ENCODE data around the gene FAM162B.
"Not testable (repeated sequence)": the region's sequence is repeated elsewhere in the genome, so short reads cannot be mapped to it uniquely, and the experiment has no call there.

The FAM162B gene

DNA sequence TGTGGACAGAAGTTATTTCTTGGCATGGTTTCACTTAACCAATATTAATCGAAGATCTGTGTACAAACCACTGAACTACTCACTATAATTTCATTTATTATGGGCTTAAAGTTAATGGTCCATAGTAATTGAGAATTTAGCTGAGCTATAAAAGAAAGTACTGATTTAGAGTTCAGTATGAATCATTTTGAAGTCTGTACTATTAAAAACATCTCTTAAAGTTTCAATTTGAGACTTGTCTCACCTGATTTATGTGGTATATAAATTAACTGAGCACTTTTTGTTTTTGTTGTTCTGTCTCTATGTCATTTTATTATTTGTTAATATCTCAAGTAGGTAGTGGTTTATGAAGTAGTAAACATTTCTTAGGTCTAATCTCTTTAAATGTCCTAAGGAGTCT lies 59.6 kb downstream of the FAM162B start:
- TF ChIP-seq, protein P1, sequence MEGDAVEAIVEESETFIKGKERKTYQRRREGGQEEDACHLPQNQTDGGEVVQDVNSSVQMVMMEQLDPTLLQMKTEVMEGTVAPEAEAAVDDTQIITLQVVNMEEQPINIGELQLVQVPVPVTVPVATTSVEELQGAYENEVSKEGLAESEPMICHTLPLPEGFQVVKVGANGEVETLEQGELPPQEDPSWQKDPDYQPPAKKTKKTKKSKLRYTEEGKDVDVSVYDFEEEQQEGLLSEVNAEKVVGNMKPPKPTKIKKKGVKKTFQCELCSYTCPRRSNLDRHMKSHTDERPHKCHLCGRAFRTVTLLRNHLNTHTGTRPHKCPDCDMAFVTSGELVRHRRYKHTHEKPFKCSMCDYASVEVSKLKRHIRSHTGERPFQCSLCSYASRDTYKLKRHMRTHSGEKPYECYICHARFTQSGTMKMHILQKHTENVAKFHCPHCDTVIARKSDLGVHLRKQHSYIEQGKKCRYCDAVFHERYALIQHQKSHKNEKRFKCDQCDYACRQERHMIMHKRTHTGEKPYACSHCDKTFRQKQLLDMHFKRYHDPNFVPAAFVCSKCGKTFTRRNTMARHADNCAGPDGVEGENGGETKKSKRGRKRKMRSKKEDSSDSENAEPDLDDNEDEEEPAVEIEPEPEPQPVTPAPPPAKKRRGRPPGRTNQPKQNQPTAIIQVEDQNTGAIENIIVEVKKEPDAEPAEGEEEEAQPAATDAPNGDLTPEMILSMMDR (IDR thresholded peaks at IDR 0.05; ENCODE audit: insufficient read depth, low read length, missing control alignments) = no peak
- CTCF ChIA-PET = interaction anchor here (1.1 kb wide), 1 partner anchor 10 kb away, joined by 3 read pairs; no protein-coding TSS in a partner anchor
- no peak overlapping the region for H3K4me3 ChIP-seq (ENCODE audit: low read depth, low read length)
- POLR2A ChIA-PET = no interaction called here
- no peak for DNase-seq (ENCODE audit: low read depth, low spot score)

DNA sequence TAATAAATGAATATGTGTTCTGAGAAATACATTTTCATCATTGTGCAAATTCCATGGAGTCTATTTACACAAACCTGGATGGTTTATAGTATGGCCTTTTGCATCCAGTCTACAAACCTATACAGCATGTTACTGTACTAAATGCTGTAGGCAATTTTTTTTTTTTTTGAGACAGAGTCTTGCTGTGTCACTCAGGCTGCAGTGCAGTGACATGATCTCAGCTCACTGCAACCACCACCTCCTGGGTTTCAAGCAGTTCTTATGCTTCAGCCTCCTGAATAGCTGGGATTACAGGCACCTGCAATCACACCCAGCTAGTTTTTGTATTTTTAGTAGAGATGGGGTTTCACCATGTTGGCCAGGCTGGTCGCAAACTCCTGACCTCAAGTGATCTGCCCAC lies 61.6 kb downstream of the FAM162B start:
- H3K4me3 ChIP-seq (ENCODE audit: low read depth, low read length); POLR2A ChIA-PET; DNase-seq (ENCODE audit: low read depth, low spot score); CTCF ChIA-PET: not testable (repeated sequence)

Data from AG04449 (cell line).